ENCODE data around the gene NPL.

NPL gene

DNA sequence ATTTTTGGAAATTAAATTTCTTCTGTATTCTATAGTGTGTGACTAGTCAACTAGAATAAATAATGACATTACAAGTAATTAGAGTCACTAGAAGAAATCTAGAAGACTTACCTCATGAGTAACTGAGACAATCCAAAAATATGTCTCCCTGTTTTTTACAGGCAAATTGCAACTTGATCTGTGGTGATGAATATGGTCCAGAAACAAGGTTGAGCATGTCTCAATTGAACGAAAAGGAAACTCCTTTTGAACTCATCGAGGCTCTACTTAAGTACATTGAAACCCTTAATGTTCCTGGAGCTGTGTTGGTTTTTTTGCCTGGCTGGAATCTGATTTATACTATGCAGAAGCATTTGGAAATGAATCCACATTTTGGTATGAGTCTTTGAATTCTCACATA is 86.3 kb downstream of the NPL start:
- DNase-seq, result no peak

DNA sequence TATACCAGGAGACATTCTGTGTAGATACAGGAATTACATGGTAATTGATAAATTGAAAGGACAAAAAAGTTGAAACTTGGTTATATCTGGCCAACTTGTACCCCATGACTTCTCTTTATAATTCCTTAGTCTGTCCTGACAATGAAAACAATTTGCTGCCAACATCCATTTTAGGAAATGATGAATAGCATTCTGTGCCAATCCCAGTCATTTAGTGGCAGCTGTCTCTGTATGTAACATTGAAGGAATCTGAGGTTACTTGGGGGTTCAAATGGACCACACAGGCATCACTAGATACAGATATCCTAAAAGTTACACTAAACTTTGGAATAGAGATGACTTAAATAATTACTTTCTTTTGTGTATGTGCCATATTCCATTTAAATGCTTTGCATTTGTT is 87.8 kb downstream of the NPL start:
- DNase-seq, result no peak

DNA sequence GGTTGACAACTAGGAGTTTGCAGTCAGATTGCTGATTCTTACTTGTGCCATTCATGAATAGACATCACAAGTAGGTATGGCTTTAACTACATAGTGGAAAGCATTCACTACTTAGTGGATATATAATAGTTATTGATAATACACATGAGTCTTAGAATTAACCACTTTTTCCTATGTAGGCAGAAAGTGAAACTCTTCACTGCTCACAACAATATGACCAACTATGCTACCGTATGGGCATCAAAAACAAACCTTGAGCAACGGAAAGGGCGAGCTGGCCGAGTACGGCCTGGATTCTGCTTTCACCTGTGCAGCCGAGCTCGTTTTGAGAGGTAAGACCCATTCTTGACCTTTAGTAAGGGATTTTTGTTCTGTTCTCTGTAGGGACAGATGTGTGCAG is 88.3 kb downstream of the NPL start:
- DNase-seq, result no peak
